ENCODE measurements around the gene CMIP.

The CMIP gene

GRCh38 chr16:81535679-81536360 is 91.2 kb downstream of the CMIP start:
- DNase-seq (ENCODE audit: low read depth) = no peak

GRCh38 chr16:81536648-81537047 is 92.0 kb downstream of the CMIP start:
- DNase-seq (ENCODE audit: low read depth) = no peak

DNA sequence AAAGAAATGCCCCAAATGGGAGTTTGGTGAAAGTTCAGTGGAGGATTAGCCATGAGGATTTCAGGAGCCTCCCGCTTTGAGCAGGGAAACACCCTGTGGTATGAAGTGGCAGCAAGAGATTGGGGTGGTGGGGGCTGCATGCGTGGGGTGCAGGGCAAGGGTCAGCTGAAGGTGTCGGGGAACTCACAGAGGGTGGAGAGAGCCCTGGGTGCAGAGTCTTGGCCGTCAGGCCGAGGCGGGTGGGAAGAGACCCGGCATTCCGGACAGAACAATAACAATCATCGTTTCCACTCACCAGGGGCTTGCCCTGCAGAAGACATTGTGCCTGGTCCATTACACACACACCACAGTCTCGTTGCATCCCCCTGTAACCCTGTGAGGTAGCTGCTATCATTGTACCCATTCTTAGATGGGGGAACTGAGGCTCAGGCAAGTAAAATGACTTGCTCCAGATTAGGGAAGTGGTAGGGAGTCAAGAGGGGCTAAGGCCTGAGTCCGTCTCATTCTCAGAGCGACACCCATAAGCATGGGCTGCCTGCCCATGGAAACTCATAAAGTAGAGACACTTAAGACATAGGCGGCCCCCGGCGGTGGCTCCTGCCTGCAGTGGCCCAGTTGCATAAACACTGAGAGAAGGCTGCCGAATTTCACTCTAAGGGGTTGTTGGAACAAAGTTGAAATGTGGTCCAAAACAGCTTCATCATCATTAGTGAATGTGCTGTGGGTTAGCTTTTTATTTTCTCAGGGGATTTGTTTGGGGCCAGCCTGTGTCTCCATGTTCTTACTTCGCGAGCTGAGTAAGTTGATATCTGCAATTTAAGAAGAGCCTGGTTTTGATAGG is 93.3 kb downstream of the CMIP start:
- DNase-seq (ENCODE audit: low read depth) = no peak

DNA sequence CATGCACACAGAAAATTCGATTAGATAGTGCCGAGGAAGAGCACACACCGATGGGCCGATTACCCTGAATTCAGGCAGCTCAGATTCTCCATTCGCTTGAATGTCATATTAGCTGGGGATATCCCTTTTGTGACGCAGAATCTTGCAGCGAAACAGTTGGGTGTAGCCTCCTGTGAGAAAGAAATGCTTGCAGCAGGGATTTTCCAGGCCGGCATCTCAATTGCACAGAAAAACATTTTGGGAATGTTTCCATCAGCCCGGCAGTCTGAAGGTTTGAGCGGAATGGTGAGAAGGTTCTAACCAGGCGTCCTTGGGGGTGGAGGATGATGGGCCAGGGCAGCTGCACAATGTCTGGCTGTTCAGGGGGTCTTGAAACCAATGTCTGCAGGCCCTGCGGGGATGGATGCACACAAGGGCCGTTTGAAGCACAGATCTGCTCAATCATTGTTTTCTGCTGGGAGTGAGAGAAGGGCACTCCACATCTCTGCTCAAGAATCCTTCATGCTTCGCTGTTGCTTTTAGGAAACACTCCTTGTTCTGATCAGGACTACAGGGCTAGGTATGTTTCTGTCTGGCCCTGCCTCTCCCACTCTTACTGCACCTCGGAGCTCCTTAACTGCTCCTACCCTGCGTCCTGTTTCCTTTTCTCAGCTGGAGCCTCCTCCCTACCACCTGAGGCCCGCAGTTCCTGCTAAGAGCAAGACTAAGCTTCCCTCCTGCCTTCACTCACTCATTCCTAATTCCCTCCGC is 94.6 kb downstream of the CMIP start:
- no peak for DNase-seq (ENCODE audit: low read depth)

GRCh38 chr16:81539759-81540472 is 95.3 kb downstream of the CMIP start:
- DNase-seq (ENCODE audit: low read depth) = no peak

DNA sequence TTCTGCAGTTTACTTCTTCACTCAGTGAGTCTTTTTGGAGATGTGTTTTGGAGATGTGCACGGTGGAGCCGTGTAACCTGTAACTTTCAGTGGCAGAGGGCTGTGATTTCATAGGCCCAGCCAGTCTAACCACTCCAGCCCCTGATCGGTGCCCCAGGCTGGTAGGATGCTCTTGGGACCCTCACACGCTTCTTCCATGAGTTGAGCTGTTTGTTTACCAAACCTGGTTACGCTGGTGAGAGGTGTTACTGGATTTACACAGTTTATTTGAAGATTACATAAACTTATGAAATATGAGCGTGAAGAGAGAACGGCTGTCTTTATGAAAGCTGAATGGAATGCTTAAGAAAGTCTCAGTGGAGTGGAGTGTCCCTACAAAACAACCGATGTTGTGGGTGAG is 96.7 kb downstream of the CMIP start:
- no peak for DNase-seq (ENCODE audit: low read depth)

- no peak for DNase-seq (ENCODE audit: low read depth)
Observed at GRCh38 chr16:81542609-81543570, 98.3 kb downstream of the CMIP start.

DNA sequence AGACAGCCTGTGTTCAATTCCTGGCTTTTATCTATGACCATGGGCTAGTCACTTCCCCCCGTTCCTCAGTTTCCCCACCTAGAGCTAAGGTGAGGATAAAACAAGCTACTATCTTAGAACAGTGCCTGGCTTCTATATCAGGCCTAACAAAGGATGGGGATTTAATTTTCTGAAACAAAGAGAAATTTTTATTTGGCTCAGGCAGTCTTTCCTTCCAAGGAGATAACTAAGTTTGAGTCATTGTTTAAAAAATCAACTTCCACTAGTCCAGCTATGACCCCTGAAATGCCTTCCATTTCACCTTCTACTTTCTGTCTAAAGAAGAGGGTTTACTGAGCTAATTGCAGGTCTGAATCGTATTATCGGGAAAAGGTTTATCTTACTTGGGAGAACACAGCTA is 99.0 kb downstream of the CMIP start:
- DNase-seq (ENCODE audit: low read depth) = peak; percentile 46

DNA sequence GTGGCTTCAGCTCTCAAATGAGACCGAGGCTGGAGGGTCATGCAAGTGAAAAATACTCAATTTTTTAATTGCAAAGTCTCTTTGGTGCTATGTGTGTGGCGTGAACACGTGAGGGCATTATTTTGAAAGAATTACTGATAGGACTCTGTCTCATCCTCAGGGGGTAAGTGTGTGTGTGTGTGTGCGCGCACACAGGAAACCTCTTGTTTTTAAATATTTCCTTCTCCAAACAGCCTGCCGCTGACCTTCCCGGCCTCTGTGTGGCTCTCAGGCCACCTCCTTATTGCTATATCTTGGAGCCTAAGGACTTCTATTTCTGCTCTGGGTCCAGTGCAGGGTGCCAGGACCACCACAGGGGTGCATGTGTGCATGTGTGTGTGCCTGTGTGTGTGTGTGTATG is 99.7 kb downstream of the CMIP start:
- no peak for DNase-seq (ENCODE audit: low read depth)

DNA sequence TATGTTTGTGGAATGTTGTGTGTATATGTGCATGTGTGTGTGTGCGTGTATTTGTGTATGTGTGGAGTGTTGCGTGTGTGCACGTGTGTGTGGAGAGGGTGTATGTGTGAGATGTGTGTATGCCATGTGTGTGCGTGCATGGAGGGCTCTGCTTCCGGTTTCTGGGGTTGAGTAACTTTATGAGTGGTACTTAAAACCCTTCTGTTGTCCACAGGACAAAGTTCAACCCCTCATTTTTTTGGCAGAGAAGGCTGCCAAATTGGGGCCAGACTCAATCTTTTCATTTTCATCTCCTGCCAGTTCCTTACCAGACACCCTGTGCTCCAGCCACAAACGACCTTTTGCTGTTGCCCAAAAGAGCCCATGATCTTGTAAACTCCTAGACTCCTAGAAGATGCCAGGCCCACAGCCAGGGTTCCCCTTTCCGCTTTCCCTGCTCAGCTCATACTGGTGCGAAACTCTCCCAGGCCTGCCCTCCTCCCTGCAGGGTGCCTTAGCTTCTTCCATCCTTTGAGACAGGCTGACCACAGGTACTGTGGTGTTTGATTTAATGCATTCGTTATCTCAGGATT is 100.2 kb downstream of the CMIP start:
- peak; percentile 54 for DNase-seq (ENCODE audit: low read depth)

DNA sequence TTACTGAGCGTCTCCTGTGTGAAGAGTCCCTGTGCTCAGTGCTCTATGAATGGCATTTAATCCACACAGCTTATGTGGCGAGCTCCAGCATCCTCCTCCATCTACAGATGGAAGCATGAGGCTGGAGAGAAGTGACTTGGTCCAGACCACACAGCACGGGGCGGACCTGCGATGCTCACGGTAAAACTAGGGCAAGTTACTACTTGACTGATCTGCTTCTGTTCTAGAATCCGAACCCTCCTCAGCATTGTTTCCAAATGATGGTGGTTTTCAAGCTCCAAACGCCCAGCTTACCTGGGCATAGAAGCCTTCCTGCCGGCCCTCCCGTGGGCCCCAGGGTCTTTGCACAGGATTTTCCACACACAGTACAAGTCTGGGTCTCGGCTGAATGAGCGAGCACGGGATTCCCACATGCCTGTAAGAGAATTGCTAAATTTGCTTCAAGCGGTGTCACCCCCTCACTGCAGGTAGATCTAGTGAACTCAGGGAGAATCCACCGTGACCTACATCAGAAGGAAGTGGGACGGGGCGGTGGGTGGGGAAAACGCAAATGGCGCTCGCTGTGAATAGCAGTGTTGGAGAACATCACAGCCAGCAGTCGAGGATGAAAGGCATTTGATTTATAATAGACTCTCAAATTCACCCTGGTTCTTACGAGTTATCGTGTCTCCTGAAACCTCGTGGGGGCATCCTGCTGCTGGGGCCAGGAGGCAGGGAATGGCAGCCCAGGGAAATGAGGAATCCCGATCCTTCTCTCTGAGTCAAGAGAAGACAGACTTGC is 101.1 kb downstream of the CMIP start:
- DNase-seq (ENCODE audit: low read depth) = no peak

- no peak for DNase-seq (ENCODE audit: low read depth)
Observed at GRCh38 chr16:81546781-81547180, 102.2 kb downstream of the CMIP start.

DNA sequence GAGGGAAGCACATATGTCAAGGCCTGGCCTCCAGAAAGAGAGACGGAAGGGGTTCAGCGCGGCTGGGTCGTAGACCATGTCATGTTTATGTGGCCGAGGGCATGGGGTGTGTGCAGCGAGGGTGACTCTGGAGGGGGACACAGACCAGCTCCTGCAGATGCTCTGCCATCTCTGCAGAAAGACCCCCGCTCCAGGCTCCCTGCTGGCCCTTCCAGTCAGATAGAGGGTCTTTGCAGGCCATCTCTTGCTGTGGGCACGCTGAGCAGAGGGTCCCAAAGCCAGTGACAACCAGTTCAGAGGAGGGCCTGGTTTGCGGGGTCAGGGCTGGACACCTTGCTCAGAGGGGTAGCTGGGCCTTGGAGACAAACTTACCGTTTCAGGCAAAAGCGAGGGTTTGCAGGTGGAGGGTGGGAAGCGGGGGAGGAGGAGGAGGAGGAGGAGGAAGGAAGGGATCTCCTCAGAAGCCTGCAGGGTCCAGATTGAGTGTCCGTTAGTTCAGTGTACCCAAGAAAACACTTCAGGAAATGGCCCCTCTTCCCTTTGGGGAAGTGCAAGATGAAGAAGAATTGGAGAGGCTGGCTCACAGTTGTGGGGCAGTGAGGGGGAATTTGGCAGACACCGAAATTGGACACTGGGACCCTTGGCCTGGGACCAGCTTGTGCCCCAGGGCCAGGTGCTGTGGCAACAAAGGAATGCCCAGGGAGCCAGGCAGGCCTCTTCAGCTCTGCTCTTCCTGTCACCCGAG is 102.8 kb downstream of the CMIP start:
- DNase-seq (ENCODE audit: low read depth) = no peak

DNA sequence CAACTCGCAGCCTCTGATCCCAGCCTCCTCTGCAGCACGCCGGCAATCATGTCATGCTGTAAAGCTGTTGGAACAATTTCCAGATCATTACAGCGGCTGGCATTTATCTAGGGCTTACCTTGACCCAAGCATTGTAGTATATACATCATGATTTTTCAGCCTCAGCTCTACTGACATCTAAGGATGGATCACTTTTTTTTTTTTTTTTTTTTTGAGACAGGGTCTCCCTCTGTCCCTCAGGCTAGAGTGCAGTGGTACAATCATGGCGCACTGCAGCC is 103.3 kb downstream of the CMIP start:
- no peak for DNase-seq (ENCODE audit: low read depth)

DNA sequence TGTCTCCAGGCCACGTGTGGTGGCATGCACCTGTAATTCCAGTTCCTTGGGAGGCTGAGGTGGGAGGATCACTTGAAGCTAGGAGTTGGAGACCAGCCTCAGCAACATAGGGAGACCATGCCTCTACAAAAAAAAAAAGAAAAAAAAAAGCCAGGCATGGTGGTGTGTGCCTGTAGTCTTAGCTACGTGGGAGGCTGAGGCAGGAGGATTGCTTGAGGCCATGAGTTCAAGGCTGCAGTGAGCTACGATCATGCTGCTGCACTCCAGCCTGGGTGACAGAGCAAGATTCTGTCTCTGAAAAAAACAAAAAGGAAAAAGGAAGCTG is 103.9 kb downstream of the CMIP start:
- DNase-seq (ENCODE audit: low read depth) = no peak

- DNase-seq (ENCODE audit: low read depth) = no peak
Observed at GRCh38 chr16:81548876-81549546, 104.4 kb downstream of the CMIP start.

GRCh38 chr16:81549547-81550431 is 105.2 kb downstream of the CMIP start:
- no peak for DNase-seq (ENCODE audit: low read depth)

GRCh38 chr16:81550432-81550808 is 105.8 kb downstream of the CMIP start:
- DNase-seq (ENCODE audit: low read depth) = no peak
